GM21723 (cell line): ENCODE data around the gene RSPRY1.

Experiments
- ATAC-seq: cut with Tn5 transposase; IDR thresholded peaks from one replicate; pipeline ENCODE4 v1.9.1; 2021; ENCODE audit warnings: mild to moderate bottlenecking, moderate library complexity; ENCODE audit not compliant: unreplicated experiment

Gene RSPRY1

DNA sequence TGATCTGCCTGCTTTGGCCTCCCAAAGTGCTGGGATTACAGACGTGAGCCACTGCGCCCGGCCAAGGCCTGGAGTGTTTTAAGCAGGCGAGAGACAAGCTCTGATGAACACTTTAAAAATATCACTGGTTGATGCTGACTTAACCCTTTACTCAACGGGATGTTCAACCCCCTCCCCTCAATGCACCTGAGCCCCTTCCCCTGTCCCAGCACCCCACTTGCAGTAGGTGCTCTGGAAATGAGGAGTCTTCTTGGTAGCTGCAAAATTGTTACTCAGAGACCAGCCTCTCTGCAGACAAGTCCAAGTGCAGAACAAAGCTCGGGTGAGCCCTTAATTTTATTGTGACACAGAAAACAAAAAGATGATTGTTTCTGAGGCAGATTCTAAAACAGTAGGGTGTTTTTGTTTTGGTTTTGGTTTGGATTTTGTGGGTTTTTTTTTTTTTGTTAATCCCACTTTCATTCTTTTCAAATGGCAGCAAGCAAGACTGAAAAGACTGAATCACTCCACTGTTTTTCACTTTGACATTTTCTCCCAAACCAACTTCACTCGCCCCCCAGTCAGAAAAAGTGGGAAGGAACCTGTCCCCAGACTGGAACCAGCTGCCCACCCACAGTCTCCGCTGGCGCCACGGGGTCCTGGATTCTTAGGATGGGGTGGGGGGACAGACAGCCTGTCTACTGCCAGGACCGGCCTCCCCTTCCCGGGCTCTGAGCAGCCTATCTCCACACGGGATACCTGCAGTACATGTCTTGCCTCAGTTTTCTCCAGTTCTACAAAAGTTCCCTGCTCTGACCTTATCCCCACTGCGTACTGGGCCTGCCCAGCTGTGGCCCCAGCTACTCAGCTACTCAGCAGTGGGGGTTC, 103.5 kb downstream of the RSPRY1 start:
- ATAC-seq, result no peak
